ENCODE measurements around the gene ANKFN1.
A peak's percentile ranks its signal among the peaks of the same experiment; 100 is the strongest.

The ANKFN1 gene

GRCh38 chr17:56290802-56291118 lies 137.5 kb downstream of the ANKFN1 start:
- DNase-seq: no peak

GRCh38 chr17:56291226-56291805 lies 138.0 kb downstream of the ANKFN1 start:
- DNase-seq: no peak

DNA sequence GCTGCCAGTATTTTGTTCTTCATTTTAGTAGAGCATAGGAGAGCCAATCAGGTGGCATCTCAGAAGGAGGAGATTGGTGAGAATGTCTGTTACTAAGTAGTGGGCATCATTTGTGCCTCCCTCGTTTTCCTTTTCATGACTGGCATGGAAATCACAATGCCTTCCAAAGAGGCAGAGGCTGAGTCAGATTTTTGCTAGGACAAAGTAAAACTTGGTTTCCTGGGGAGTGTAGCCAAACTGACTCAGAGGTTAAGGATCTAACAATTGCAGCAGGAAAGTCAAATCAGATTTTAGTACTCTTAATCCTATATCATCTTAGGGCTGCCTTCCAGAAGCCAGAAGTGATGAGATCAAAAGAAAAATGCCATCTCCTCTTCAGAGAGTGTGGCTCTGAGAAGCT lies 138.7 kb downstream of the ANKFN1 start:
- DNase-seq: no peak

DNA sequence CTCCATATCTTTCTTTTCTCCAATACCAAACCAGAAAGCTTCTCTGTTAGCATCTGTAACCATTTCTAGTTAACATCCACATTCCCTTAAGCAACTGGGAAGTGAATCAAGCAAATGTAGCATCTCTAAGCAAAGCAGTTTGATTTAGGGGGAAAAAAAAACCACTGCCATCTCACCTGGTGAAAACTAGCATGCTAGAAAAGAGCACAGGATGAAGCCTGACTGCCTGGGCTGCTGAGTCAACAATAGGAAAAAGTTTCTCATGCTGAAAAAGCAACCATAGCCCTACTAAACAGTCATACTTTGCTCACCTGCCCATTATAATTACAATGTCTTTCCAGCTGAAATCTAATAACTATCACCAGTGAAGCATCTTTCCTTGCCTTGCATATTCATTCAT lies 139.3 kb downstream of the ANKFN1 start:
- DNase-seq: no peak

- no peak for DNase-seq
Observed at GRCh38 chr17:56297184-56297583, 143.9 kb downstream of the ANKFN1 start.

DNA sequence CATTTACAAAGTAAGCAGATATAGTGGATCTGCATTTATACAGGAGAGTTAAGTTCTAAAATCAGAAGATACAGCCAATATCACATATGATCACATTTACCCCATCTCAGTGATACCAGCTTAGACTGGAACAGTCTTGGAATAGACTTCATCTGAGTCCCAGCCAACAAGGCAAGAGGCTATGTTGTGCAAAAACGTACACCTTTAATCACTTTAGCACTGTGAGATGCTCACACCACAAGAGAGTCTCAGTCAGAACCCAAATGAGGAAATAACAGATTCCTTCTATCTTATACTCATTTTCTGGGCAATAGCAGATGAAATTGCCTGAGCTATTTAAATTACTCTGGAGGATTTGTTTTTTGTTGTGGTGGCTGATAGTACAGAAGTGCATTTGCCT lies 145.6 kb downstream of the ANKFN1 start:
- no peak for DNase-seq

GRCh38 chr17:56300144-56300543 lies 146.9 kb downstream of the ANKFN1 start:
- DNase-seq: no peak

DNA sequence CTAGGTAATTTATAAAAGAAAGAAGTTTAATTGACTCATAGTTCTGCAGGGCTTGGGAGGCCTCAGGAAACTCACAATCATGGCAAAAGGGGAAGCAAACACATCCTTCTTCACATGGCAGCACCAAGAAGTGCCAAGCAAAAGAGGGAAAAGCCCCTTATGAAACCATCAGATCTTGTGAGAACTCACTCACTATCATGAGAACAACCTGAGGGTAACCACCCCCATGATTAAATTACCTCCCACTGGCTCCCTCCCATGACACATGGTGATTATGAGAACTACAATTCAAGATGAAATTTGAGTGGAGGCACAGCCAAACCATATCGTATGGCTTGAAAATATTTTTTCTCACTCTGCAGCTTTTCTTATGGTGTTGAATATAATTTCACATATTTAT lies 151.7 kb downstream of the ANKFN1 start:
- no peak for DNase-seq

GRCh38 chr17:56309897-56310296 lies 156.6 kb downstream of the ANKFN1 start:
- DNase-seq: no peak

- no peak for DNase-seq
Observed at GRCh38 chr17:56310782-56311181, 157.5 kb downstream of the ANKFN1 start.

GRCh38 chr17:56313201-56313600 lies 159.9 kb downstream of the ANKFN1 start:
- DNase-seq: no peak

- no peak for DNase-seq
Observed at GRCh38 chr17:56314026-56314425, 160.8 kb downstream of the ANKFN1 start.

GRCh38 chr17:56314984-56315602 lies 161.8 kb downstream of the ANKFN1 start:
- DNase-seq: no peak

DNA sequence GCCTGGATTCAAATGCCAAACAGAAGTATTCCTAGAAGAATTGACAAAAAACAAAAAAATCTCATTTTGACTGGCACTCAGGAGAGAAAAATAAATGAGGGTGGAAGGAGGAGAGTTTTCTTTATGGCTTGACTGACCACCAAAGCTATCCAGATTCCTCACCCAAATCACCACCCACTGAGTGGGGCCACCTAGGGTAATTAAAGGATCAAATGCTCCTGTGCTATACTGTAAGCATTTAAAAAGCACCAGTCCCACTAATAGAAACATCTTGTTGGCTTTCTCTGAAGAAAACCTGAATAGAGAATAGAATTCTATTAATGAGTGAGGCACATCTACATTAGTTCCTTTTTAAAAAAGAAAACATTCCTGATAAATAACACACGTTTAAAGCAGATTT lies 163.3 kb downstream of the ANKFN1 start:
- DNase-seq: no peak

GRCh38 chr17:56317351-56318208 lies 164.3 kb downstream of the ANKFN1 start:
- no peak for DNase-seq

- DNase-seq: peak; percentile 21
Observed at GRCh38 chr17:56319531-56319930, 166.3 kb downstream of the ANKFN1 start.

DNA sequence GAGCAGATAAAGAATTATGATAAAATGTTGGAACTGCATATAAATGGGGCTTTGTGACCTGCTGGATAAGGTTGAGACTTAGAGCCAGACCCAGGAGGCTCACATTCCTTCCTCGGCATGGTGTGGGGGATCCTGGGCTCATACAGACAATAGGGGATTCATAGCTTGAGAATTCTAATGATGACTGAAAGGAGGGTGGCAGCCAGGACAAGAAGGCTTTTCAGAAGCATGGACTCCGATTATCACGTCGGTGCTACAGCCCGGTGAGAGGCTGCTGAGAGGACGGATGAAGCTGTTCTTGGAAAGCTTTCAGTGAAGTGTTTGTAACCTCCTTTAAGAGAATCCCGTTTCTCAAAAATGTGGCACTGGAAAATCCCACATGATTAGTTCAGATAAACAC lies 167.2 kb downstream of the ANKFN1 start:
- no peak for DNase-seq

DNA sequence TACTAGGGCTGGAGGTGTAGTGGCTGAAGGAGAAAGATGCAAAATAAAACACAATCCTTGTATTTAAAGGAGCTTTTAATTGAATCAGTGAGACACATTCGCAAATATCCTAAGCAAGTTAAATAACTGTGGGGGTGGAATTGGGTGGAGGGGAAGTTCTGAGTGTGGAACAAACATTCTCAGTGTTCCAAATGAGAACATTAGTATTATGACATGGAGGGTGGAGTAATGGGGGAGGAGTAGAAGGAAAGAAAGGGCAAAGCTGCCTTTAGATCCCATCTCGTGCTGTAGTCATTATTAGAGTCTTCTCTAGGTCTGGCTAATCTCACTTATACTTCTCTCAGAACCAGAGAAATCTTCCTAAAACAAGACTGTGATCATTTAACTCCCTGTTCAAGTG lies 169.7 kb downstream of the ANKFN1 start:
- DNase-seq: no peak

DNA sequence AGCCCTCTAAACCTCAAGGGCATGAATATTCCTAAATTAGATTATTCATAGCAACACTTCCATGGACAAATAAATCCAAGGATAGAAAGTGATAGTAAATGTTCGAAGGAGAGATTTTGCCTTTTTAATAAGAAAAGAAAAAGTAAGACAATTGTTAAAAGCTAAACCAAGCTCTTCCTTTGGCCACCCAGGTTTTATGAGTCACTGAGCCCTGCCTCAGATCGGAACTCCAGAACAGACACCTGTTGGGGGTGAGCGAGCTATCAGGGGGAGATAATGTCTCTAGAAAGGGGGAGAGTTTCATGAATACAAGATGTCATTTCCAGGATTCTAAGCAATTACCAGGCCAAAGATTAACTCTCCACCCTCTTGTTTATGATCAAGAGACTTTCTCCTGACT lies 171.4 kb downstream of the ANKFN1 start:
- DNase-seq: no peak

- no peak for DNase-seq
Observed at GRCh38 chr17:56325313-56326000, 172.2 kb downstream of the ANKFN1 start.

DNA sequence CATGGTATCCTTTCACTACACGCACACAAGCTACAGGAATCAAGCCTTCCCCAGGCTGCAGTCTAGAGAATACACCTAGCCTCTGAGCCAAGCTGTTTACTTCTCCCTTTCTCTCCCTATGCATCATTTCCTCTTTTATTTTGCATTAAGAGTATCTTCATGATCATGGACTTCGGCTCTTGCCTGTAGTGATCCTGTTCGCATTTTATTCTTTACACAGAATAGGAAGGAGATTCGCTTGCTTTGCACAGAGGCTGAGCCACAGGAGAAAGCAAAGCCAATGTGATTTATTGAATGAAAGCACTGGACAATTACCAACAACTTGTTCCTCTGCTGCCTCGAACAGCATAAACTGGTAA lies 172.7 kb downstream of the ANKFN1 start:
- DNase-seq: no peak

GRCh38 chr17:56347639-56348038 lies 194.4 kb downstream of the ANKFN1 start:
- DNase-seq: no peak

GRCh38 chr17:56350592-56350991 lies 197.3 kb downstream of the ANKFN1 start:
- no peak for DNase-seq

- no peak for DNase-seq
Observed at GRCh38 chr17:56351675-56352074, 198.4 kb downstream of the ANKFN1 start.
